MG63 (cell line): ENCODE data around the gene MACROH2A1. TPM values are rescaled to one million over a fixed set of nuclear protein-coding genes. Genes with fewer than 3 reads are reported as not detected.

Experiments
- DNase-seq: peaks from one replicate; pipeline ENCODE4 v3.0.0-alpha.2; 2020
- H3K27me3 ChIP-seq: fragments of 250-450 bp; sonication (Bioruptor Pico); 2 replicates; pipeline ENCODE4 v1.5.1; 2020; ENCODE audit warnings: mild to moderate bottlenecking, moderate library complexity
- H3K36me3 ChIP-seq: fragments of 250-450 bp; sonication (Bioruptor Pico); 2 replicates; pipeline ENCODE4 v1.5.1; 2020; ENCODE audit warnings: mild to moderate bottlenecking, moderate library complexity
- H3K4me3 ChIP-seq: fragments of 250-450 bp; sonication (Bioruptor Pico); 2 replicates; pipeline ENCODE4 v1.5.1; 2020; ENCODE audit warnings: mild to moderate bottlenecking, moderate library complexity
- H3K9me3 ChIP-seq: fragments of 250-450 bp; sonication (Bioruptor Pico); 2 replicates; pipeline ENCODE4 v1.5.1; 2020; ENCODE audit warnings: mild to moderate bottlenecking, moderate library complexity
- total RNA-seq: library from RNA; depleted of rRNA; stranded (reverse); fragments of >200 nt; shearing (Covaris generic); gene quantifications from 2 replicates; pipeline ENCODE4 v1.2.3, GENCODE V29; 2014; ENCODE audit warnings: low replicate concordance

MACROH2A1 gene
- total RNA-seq, 1 experiment from 2014 or later: 404 TPM

DNA sequence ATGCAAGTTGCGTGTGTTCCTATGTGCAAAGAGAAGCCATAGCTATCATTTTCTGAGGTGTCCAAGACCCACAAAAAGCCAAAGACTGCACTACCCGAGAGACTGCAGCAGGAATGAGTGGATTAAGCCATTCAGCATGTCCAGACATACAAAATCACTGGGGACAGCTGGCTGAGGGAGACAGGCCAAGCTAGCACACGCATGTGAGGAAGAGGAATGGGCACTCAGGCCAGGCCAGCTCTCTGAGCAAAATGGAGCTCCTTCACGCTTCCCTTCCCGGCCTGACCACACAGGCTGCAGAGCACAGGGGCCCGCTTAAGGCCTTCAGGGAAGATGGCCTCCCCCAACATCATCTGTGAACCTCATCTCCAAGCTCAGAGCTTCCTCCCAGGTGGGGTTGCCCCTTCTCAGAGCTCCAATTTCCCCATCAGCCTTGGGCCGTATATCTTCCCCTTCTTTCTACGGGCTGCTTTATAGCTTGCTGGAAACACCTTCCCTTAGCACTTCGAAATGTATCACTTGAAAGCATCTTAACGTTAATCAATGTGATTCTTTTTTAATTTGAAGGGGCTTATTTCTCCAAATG is 39.7 kb upstream of the MACROH2A1 start:
- Histone ChIP-seq H3K4me3 (no peak overlapping the region), H3K9me3 (no peaks in the 10 kb centered on the region), H3K36me3 (no peaks in the 10 kb centered on the region), H3K27me3 (no peaks in the 10 kb centered on the region)
- no peak for DNase-seq

DNA sequence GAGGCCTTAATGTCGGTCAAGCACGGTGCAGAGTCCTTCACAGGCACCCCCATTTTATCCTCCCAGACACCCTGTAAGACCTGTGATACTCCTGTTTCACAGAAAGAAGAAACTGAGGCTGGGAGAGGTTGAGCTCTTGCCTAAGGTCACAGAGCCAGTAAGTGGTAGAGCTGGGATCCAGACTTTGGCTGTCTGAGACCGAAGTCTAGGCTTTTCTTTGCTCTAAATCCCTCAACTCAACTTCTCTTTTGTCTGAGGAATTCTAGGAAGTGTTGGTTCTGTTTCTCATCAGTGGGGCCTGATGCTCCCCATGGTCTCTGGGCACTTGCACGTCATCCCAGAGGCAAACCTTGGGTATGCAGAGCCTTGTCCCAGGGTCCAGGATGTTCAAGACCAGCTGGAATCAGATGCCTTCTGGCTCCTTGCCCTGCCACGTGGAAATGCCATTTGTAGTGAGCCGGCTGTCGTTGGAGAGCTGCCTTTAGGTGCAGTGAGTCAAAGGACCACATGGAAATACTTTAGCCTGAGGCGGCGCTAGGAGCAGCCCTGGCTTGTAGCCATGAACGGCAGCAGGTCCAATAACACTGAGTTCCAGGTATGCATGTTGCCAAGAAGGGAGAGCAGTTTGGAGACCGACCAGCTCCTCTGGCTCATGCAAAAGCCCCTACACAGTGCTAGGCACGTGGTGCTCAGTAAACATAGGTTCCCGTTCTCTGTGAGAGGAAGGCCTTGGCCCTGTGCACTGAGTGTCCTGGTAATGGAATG is 38.9 kb upstream of the MACROH2A1 start:
- Histone ChIP-seq H3K9me3 (no peaks in the 10 kb centered on the region), H3K36me3 (no peaks in the 10 kb centered on the region), H3K27me3 (no peaks in the 10 kb centered on the region), H3K4me3 (no peak overlapping the region)
- DNase-seq: peak; percentile 98

DNA sequence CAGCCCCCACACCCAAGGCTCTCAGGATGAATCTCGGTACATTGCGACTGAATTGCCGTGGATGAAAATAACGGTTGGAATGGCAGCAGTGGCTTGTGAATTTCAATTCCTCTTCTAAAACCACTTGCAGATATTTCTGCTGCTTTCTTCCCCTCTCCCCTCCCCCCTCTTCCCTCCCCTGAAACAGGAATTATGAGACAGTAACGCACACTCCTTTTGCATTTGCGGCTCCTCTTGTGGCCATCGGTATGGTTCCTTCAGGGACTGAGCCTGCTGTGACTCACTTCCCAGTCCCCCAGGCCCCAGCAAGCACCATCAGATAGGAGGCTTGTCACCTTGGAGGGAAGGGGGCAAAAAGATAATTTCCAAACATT is 38.4 kb upstream of the MACROH2A1 start:
- DNase-seq: no peak
- H3K27me3 ChIP-seq: no peaks in the 10 kb centered on the region
- no peaks in the 10 kb centered on the region for H3K9me3 ChIP-seq
- no peak overlapping the region for H3K4me3 ChIP-seq
- H3K36me3 ChIP-seq: no peaks in the 10 kb centered on the region

DNA sequence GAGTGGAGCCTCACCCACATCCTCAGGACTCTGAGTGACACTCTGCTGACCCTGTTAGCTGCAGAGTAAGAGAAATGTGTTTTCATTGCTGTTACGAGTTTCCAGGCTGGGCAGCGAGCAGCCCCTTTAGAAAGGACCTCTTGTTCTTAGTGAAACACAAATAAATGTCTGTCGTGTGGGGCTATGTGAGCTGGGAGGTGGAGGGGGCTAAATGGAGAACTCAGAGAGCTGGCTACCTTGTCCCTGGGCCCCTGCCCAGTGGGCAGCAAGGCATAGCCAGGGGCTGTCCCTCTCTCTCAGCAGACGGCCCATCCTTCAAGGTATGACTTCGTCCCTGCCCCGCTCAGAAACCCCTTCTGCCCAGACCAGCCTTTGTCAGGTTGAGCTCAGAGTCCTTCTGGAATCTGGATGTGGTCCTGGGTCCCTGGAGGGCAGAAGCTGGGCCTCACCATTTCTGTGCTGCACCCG is 38.0 kb upstream of the MACROH2A1 start:
- H3K36me3 ChIP-seq: no peaks in the 10 kb centered on the region
- no peak for DNase-seq
- no peaks in the 10 kb centered on the region for H3K27me3 ChIP-seq
- H3K9me3 ChIP-seq: no peaks in the 10 kb centered on the region
- H3K4me3 ChIP-seq: no peak overlapping the region

DNA sequence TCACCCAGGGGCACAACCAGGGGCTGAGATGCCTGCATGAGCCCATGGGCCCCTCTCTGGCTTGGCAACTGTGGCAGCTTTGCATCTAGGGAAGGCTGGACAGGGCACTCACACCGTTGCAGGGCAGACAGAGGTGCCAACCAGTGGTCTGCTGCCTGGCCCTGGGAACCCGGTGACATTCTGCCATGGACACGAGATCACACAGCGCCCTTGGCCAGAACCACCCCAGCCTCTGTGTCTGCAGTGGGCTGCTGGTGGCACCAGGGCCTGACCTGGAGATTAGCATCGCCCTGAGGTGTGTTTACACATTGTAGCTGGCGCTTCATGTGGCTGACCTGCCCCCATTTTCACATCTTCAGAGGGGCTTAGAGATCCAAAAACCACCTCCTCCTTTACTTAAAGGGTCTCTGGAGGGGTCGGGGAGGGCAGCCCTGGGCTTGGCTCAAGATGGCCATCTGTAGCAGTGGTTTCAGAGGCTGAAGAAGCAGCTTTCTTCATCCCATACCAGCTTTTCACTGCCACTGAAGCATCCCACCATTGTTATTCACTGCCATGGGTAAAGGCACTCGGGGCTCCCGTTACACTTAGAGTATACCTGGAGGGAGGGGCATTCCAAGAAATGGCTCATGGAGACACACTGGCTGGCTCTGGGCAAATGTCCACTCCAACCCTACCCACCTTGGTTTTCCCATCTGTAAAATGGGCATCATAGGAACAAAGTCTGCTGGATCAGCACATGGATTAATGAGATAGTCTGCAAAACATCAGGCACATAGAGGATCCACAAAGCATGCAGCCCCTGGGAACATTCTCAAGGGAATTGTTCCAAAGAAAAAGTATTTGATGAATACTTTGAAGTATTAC is 36.7 kb upstream of the MACROH2A1 start:
- no peaks in the 10 kb centered on the region for H3K27me3 ChIP-seq
- H3K36me3 ChIP-seq: no peaks in the 10 kb centered on the region
- DNase-seq: no peak
- H3K4me3 ChIP-seq: no peak overlapping the region
- no peaks in the 10 kb centered on the region for H3K9me3 ChIP-seq

DNA sequence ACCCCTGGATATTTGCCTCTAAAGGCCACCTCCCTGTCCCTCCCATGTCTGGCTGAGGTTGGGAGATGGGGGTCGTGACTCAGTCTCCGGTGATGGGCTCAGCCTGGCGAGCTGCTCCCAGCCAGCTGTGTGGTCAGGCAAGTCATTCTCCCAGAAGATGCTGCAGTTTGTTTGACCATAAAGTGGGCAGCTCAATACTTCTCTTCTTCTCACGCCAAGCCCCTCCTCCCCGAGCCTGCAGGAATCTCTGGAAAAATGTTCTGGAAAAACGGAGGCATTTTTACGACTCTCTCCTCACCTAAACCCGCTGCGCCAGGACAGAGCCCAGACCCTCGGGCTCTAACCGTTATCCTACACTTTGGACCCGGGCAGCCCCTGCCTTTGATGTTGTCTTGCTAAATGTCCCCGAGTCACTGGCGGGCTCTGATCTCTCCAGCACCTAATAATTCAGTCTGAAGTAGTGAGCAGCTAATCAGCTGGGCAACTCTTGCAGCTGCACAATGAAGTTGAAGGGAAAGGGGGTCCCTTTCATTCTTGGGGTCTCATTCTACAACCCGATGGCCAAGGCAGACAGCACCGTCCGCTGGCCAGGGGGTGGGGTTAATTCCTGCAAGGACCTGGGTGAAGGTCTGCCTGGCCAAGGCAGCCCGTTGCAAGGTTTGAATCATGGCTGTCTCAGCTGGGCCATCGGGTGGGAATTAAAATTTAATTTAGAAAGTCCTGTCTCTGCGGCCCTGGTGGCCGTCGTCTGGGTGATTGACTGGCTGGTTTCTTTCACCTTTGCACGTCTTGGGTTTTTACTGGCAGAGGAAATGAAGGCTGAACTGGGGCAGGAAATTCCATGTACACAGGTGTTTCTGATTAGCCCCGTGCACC is 35.8 kb upstream of the MACROH2A1 start:
- Histone ChIP-seq H3K9me3 (no peaks in the 10 kb centered on the region), H3K4me3 (no peak overlapping the region), H3K36me3 (no peaks in the 10 kb centered on the region), H3K27me3 (no peaks in the 10 kb centered on the region)
- peak; percentile 46 for DNase-seq

DNA sequence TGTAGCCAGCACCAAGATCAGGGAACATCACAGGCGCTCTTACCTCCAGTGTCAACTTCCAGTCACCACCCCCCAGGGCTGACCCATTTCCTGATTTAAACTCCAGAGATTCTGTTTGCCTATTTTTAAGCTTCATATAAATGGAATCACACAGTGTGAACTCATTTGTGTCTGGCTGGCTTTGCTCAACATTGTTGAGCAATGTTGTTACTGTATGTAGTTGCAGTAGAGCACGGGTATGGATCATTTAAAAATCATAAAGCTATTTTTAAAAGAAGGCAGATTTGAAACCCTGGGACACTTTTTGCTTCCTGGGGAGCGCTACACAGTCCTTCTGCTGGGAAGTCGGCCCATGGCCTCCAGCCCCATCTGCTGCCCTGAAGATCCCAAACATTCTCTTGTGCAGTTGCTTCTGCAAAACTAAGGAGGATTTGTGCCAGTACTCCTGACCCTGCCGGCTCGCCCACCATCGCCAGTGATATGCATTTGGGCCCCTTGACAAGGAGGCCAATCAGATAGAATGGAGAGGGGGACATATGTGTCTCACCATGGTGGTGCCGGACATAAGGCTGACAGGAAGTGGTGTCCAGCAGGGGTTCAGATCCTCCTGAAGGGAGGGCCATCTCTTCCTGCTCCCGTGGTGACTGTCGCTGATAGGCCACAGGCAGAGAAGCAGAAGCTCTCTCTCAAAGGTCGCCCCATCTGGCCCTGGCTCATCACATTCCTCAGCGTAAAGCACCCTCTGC is 34.8 kb upstream of the MACROH2A1 start:
- Histone ChIP-seq H3K9me3 (no peaks in the 10 kb centered on the region), H3K4me3 (no peak overlapping the region), H3K27me3 (no peaks in the 10 kb centered on the region), H3K36me3 (no peaks in the 10 kb centered on the region)
- no peak for DNase-seq

DNA sequence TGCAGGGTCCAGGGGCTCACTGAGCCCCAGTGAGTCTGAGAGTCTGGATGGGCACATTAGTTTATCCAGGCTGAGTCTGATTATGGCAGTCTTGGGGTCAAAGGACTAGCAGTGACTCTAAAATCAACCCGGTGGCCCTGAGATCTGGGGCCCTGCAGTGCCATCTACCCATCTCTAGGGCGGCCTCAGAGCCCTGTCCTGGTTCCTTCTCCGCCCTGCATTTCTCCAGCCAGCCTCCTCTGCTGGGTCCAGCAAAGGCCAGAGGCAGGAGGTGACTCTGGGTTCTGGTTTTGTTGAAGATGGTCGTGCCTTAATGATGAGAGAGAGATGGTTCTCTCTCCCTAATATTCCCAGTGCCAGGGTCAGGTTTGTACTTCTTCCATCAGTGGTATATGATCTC is 33.1 kb upstream of the MACROH2A1 start:
- no peak for DNase-seq
- Histone ChIP-seq H3K36me3 (no peaks in the 10 kb centered on the region), H3K9me3 (peaks cover 4% of the 10 kb centered on the region; the same call in 1 of the 2 replicates), H3K27me3 (no peaks in the 10 kb centered on the region), H3K4me3 (no peak overlapping the region)

DNA sequence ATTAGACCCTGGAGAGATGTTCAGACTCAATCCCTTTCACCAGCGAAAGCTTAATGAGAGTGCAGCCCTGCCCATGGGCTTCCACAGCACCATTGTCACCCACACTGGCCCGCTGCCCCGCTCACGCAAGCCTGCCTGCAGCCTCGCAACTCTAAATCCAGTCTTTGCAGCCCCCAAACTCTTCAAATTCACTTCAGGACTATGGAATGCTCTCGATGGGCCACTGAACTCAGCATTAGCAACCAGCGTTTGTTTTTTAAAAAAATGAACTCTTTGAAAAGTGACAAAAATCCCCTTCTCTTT is 31.1 kb upstream of the MACROH2A1 start:
- Histone ChIP-seq H3K27me3 (no peaks in the 10 kb centered on the region), H3K4me3 (no peak overlapping the region), H3K36me3 (no peaks in the 10 kb centered on the region), H3K9me3 (peaks cover 4% of the 10 kb centered on the region; the same call in 1 of the 2 replicates)
- DNase-seq: no peak

DNA sequence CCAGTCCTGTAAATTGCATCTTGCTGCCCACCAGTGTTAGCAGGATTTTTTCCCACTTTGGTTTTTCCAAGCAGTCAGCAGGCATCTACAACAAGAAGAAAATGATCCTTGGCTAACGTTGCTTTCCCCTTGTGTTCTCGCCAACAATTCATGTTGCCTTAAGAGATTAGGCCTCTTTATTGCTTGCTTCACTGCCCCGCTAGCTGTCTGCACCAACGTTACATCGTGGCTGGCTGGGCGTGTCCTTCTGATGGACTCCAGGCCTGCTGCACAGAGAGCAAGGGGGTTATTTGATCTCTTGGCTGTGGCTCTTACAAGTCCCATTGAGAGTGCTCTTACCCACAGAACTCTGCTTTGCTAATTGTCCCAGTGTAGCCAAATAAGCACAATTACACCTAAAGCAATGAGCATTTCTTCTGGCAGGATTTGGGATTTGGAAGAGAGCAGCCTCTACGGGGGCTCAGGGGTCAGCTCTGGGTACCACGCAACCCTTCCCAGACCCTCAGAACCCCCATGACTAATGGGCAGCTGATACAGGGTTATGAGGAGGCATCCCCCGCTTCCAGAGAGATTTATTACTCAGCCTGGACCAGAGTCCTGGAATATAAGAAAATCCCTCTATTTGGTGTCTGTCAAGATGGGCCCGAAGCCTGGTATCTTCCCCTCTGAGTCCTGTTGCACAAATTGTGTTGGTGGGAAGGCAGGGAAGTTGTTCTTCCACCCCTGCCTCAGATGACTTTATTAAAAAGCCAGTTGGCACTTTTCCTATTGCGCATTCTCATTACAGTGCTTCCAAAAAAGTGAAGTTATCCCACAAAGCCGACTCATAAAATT is 30.5 kb upstream of the MACROH2A1 start:
- H3K27me3 ChIP-seq: no peaks in the 10 kb centered on the region
- peaks cover 4% of the 10 kb centered on the region; the same call in 1 of the 2 replicates for H3K9me3 ChIP-seq
- peak; percentile 56 for DNase-seq
- no peaks in the 10 kb centered on the region for H3K36me3 ChIP-seq
- no peak overlapping the region for H3K4me3 ChIP-seq

DNA sequence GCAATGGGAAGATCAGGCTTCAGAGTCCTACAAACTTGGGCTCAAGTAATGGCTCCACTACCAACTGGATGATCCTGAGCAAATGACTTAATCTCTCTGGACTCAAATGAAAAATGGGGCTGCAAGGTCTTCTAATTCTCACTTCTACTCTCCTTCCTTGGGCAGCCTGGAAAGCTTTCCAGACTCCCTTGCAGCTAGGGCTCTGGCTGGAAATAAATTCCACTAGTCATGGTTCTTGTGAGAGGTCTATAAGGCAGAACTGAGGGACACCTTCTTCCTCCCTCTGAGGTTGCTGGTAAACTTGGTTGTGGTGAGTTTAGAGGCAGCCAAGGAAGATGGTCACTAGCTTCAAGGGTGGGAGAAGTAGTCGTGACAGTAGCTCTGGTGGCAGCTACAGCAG is 29.6 kb upstream of the MACROH2A1 start:
- Histone ChIP-seq H3K36me3 (no peaks in the 10 kb centered on the region), H3K27me3 (no peaks in the 10 kb centered on the region), H3K4me3 (no peak overlapping the region), H3K9me3 (peaks cover 4% of the 10 kb centered on the region; the same call in 1 of the 2 replicates)
- no peak for DNase-seq

DNA sequence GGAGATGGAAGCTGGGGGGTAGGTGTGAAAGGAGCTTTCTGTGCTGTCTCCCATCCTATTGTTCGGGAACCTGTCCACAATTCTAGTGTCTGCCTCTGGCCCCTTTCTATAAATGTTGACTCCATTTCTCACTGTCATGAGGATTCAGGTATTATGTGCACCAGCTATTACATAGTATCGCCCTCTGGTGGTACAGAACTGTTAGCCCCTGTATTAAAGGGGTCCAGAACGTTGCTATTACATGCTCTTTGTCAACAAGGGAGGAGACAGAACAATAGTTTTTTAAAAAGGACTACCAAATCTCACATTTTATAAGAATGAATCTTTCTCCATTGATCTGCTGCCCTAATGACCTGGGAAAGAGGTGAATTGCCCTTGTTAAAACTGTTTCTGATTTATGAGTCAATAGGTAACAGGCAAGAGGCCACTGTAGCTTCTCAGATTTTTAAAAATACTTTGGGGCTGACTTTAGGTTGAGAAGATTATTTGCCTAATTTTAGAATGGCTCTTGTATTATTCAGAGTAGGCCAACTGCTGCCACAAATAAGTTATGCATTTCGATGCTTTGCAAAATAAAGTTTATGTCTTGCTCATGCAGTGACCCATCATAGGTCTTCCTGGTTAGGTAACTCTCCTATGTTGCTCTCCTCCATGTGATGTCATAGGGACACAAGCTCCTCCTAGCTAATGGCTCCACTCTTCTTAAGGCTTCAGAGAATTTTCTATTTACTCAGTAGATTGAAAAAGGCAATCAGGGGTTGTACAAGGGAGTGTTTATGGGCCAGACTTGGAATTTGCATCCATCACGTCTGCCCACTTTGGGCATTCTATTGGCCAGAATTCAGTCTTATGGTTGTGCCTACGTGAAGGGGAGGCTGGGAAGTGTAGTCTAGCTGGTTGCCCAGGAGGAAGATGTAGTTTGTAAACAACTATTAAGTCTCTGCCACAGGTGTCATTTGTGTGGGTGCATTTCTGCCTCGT is 27.4 kb upstream of the MACROH2A1 start:
- H3K27me3 ChIP-seq: peaks cover 4% of the 10 kb centered on the region; the same call in 1 of the 2 replicates
- DNase-seq: peak; percentile 32
- H3K4me3 ChIP-seq: no peak overlapping the region
- no peaks in the 10 kb centered on the region for H3K36me3 ChIP-seq
- peaks cover 4% of the 10 kb centered on the region; the same call in 1 of the 2 replicates for H3K9me3 ChIP-seq

DNA sequence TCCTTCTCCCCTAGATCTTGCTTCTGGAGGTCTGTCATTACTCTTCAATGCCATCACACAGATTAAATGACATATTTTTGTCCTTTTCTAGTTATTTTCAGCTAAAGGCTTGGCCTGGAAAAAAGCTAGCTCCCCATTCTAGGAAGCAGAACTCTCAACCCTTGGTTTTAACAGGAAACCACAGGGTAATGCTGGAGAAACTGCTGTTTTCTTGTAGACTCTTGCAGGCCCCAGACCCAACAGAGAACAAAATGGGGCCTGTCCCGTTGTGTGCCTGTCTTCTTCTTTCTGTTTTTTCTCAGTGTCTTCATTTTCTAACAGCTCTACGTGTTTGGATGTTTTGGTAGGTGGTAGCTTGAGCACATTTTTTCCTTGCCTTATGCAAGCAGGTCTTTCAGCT is 26.6 kb upstream of the MACROH2A1 start:
- DNase-seq: no peak
- Histone ChIP-seq H3K27me3 (peaks cover 5% of the 10 kb centered on the region; the same call in 1 of the 2 replicates), H3K9me3 (peaks cover 4% of the 10 kb centered on the region; the same call in 1 of the 2 replicates), H3K36me3 (no peaks in the 10 kb centered on the region), H3K4me3 (no peak overlapping the region)

DNA sequence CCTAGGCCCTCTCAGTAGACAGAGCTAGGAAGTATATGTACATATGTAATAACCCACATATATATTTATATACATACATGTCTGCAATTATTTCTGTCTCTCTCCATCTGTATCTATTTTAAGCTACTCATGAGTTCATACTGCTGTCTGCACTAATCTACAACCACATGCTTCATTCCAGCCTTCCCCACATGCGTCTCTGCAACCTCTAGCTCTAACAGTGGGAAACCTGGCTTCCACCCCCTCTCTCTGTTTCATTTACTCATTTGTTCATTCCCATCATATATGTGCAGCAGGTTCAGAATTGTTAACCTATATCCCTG is 24.8 kb upstream of the MACROH2A1 start:
- DNase-seq: no peak
- Histone ChIP-seq H3K4me3 (no peak overlapping the region), H3K9me3 (peaks cover 10% of the 10 kb centered on the region), H3K27me3 (peaks cover 9% of the 10 kb centered on the region), H3K36me3 (no peaks in the 10 kb centered on the region)
